Astrocyte of the spinal cord (primary cell): Measurements from ENCODE around the gene CCDC88B.

Experiments used
- DNase-seq: peaks from one replicate; pipeline ENCODE4 v3.0.0; 2011; ENCODE audit warnings: low read depth, low spot score
- H3K4me3 ChIP-seq: 2 replicates; pipeline ENCODE4 v1.5.1; 2011; ENCODE audit warnings: low read depth, mild to moderate bottlenecking, low read length, moderate library complexity
- CTCF ChIP-seq: IDR thresholded peaks from 2 replicates; pipeline ENCODE4 v1.5.1; 2012; ENCODE audit warnings: low read depth, mild to moderate bottlenecking, low read length, inconsistent platforms
- in situ Hi-C: cut with HindIII; loops from 2 replicates; pipeline ENCODE4 v1.10.0; 2017; ENCODE audit warnings: low sequenced_read_pairs

The CCDC88B gene

GRCh38 chr11:64334764-64335735 lies 5.0 kb upstream of the CCDC88B start:
- DNase-seq, result peak; percentile 82
- no peak overlapping the region for H3K4me3 ChIP-seq
- in situ Hi-C loops, result no loop called here
- TF ChIP-seq CTCF, result no peak

- in situ Hi-C loops, result no loop called here
- no peak overlapping the region for H3K4me3 ChIP-seq
- TF ChIP-seq CTCF, result no peak
- DNase-seq, result no peak
Measured at GRCh38 chr11:64337538-64338249, 2.3 kb upstream of the CCDC88B start.

GRCh38 chr11:64338716-64339115 lies 1.3 kb upstream of the CCDC88B start:
- TF ChIP-seq CTCF, result no peak
- DNase-seq, result no peak
- no peak overlapping the region for H3K4me3 ChIP-seq
- in situ Hi-C loops, result no loop called here

GRCh38 chr11:64339286-64339685 lies 718 bp upstream of the CCDC88B start:
- no peak for TF ChIP-seq CTCF
- in situ Hi-C loops, result no loop called here
- no peak for DNase-seq
- no peak overlapping the region for H3K4me3 ChIP-seq

GRCh38 chr11:64340671-64341335 lies 799 bp downstream of the CCDC88B start:
- in situ Hi-C loops, result no loop called here
- DNase-seq, result no peak
- peak; percentile 19 for TF ChIP-seq CTCF
- H3K4me3 ChIP-seq, result no peak overlapping the region

GRCh38 chr11:64341429-64341828 lies 1.4 kb downstream of the CCDC88B start:
- no peak for TF ChIP-seq CTCF
- in situ Hi-C loops, result no loop called here
- no peak for DNase-seq
- no peak overlapping the region for H3K4me3 ChIP-seq
